MM.1S (cell line): ENCODE measurements around the gene WNT9B.

ENCODE experiments used
- EZH2 ChIP-seq: fragments of 300-600 bp; sonication (generic); optimal IDR thresholded peaks from 2 replicates; pipeline ENCODE3; 2017; ENCODE audit warnings: low read depth, mild to moderate bottlenecking, antibody characterized with exemption, low read length, mixed read lengths
- EZH2phosphoT487 ChIP-seq: fragments of 300-600 bp; sonication (generic); IDR thresholded peaks from 2 replicates; pipeline ENCODE4 v1.6.1; 2018; ENCODE audit warnings: antibody characterized with exemption, low read length
- TF ChIP-seq, protein P1 (sequence below): fragments of 300-600 bp; sonication (generic); IDR thresholded peaks from 2 replicates; pipeline ENCODE4 v1.5.1; 2016; ENCODE audit warnings: antibody characterized with exemption, low read length, mixed read lengths

DNA sequence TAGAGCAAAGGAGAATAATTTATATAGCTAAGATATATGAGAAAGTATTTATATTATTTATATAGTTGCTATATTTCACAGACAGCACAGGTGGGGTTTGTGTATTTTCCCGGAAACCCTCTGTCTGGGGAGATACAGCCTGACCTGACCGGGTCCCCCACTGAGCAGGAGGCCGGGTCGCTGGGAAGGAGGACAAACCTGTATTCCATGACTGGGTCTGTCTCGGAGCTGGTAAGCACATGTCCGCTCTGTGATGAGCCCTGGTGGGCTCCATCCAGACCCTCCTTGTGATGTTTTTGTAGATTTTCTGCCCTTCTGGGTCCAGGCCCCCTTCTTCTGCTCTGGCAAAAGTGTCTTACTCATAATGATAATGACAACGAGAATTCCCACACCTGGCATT, 27.7 kb downstream of the WNT9B start:
- TF ChIP-seq, protein P1, sequence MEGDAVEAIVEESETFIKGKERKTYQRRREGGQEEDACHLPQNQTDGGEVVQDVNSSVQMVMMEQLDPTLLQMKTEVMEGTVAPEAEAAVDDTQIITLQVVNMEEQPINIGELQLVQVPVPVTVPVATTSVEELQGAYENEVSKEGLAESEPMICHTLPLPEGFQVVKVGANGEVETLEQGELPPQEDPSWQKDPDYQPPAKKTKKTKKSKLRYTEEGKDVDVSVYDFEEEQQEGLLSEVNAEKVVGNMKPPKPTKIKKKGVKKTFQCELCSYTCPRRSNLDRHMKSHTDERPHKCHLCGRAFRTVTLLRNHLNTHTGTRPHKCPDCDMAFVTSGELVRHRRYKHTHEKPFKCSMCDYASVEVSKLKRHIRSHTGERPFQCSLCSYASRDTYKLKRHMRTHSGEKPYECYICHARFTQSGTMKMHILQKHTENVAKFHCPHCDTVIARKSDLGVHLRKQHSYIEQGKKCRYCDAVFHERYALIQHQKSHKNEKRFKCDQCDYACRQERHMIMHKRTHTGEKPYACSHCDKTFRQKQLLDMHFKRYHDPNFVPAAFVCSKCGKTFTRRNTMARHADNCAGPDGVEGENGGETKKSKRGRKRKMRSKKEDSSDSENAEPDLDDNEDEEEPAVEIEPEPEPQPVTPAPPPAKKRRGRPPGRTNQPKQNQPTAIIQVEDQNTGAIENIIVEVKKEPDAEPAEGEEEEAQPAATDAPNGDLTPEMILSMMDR = no peak
- TF ChIP-seq EZH2 = no peak
- no peak for TF ChIP-seq EZH2phosphoT487
